Muscle layer of duodenum (tissue), 2 donors: ENCODE data around the gene FAM131B.
A peak's percentile ranks its signal among the peaks of the same experiment; 100 is the strongest.
"Not testable (repeated sequence)": the region's sequence is repeated elsewhere in the genome, so short reads cannot be mapped to it uniquely, and the experiment has no call there.

ENCODE experiments used
- H3K27ac ChIP-seq: one replicate; pipeline ENCODE4 v1.7.0; 2013; ENCODE audit warnings: mild to moderate bottlenecking, low read length
- H3K27me3 ChIP-seq: one replicate; pipeline ENCODE4 v1.7.0; 2013; ENCODE audit warnings: low read depth, mild to moderate bottlenecking, control low read depth, low read length
- H3K36me3 ChIP-seq, 2 donors: one replicate each; pipeline ENCODE4 v1.7.0; 2013; ENCODE audit warnings: low read length in 2 of 2, control low read depth in 1 of 2, mild to moderate bottlenecking in 1 of 2; ENCODE audit not compliant: insufficient read depth in 2 of 2, control insufficient read depth in 1 of 2
- H3K4me1 ChIP-seq, 2 donors: one replicate each; pipeline ENCODE4 v1.7.0; 2013; ENCODE audit warnings: low read length in 2 of 2, mild to moderate bottlenecking in 2 of 2, control low read depth in 1 of 2, moderate library complexity in 1 of 2; ENCODE audit not compliant: insufficient read depth in 2 of 2, control insufficient read depth in 1 of 2
- H3K4me3 ChIP-seq, 2 donors: one replicate each; pipeline ENCODE4 v1.7.0; 2013; ENCODE audit warnings: low read length in 2 of 2, low read depth in 1 of 2, mild to moderate bottlenecking in 1 of 2
- H3K9me3 ChIP-seq, 2 donors: one replicate each; pipeline ENCODE4 v1.7.0; 2013; ENCODE audit warnings: low read length in 2 of 2, control low read depth in 1 of 2, mild to moderate bottlenecking in 1 of 2; ENCODE audit not compliant: control insufficient read depth in 1 of 2
- donor health status: healthy.

Gene FAM131B

GRCh38 chr7:143362131-143363015 lies at the start of gene FAM131B:
Gene FAM131B, minus strand, starts transcription at chr7:143362713. Its CDS starts 110 bp downstream, at chr7:143362603.
- Histone ChIP-seq H3K4me1 (peaks cover 0 to 12% of the 10 kb centered on the region in 2 donors), H3K4me3 (peak within 1 kb of the TSS; percentile 44 to 77), H3K9me3 (no peaks in the 10 kb centered on the region), H3K27me3 (peaks cover 15% of the 10 kb centered on the region), H3K36me3 (no peaks in the 10 kb centered on the region), H3K27ac (no peak within 1 kb of the TSS)

- Histone ChIP-seq H3K36me3 (no peaks in the 10 kb centered on the region), H3K27ac (no peak overlapping the region), H3K4me3 (no peak overlapping the region), H3K9me3 (no peaks in the 10 kb centered on the region), H3K4me1 (peaks cover 6 to 15% of the 10 kb centered on the region in 2 donors), H3K27me3 (no peaks in the 10 kb centered on the region)
Observed at GRCh38 chr7:143411976-143412708, 49.6 kb upstream of the FAM131B start.

- Histone ChIP-seq H3K4me3 (no peak overlapping the region), H3K4me1 (peaks cover 6 to 19% of the 10 kb centered on the region in 2 donors), H3K27me3 (no peaks in the 10 kb centered on the region), H3K36me3 (no peaks in the 10 kb centered on the region), H3K9me3 (no peaks in the 10 kb centered on the region), H3K27ac (no peak overlapping the region)
Observed at GRCh38 chr7:143410521-143411004, 48.0 kb upstream of the FAM131B start.

- Histone ChIP-seq H3K4me3 (peak within 1 kb of the TSS; percentile 3 to 44), H3K36me3 (no peaks in the 10 kb centered on the region), H3K9me3 (no peaks in the 10 kb centered on the region), H3K27ac (peak within 1 kb of the TSS; percentile 57), H3K27me3 (no peaks in the 10 kb centered on the region), H3K4me1 (peaks cover 6 to 19% of the 10 kb centered on the region in 2 donors)
Observed at GRCh38 chr7:143408686-143409561, 46.4 kb upstream of the FAM131B start, which contains the start of gene EPHA1. Gene EPHA1, minus strand, starts transcription at chr7:143408856. Its CDS starts 51 bp downstream, at chr7:143408805.

- Histone ChIP-seq H3K36me3 (no peaks in the 10 kb centered on the region), H3K27ac (peak overlapping the region; percentile 57), H3K9me3 (no peaks in the 10 kb centered on the region), H3K4me3 (peak overlapping the region in 1 of 2 donors; percentile 44), H3K4me1 (peaks cover 6 to 19% of the 10 kb centered on the region in 2 donors), H3K27me3 (no peaks in the 10 kb centered on the region)
Observed at GRCh38 chr7:143408252-143408685, 45.8 kb upstream of the FAM131B start.

- no peaks in the 10 kb centered on the region for H3K36me3 ChIP-seq
- peak overlapping the region; percentile 3 to 44 for H3K4me3 ChIP-seq
- H3K4me1 ChIP-seq, result peaks cover 6 to 19% of the 10 kb centered on the region in 2 donors
- H3K9me3 ChIP-seq, result no peaks in the 10 kb centered on the region
- no peaks in the 10 kb centered on the region for H3K27me3 ChIP-seq
- peak overlapping the region; percentile 57 for H3K27ac ChIP-seq
Observed at GRCh38 chr7:143407287-143408251, 45.1 kb upstream of the FAM131B start.

GRCh38 chr7:143406002-143406357 lies 43.5 kb upstream of the FAM131B start:
- H3K4me1 ChIP-seq, result peaks cover 6 to 19% of the 10 kb centered on the region in 2 donors
- no peaks in the 10 kb centered on the region for H3K27me3 ChIP-seq
- H3K4me3 ChIP-seq, result no peak overlapping the region
- H3K36me3 ChIP-seq, result no peaks in the 10 kb centered on the region
- H3K27ac ChIP-seq, result no peak overlapping the region
- no peaks in the 10 kb centered on the region for H3K9me3 ChIP-seq

- Histone ChIP-seq H3K9me3 (no peaks in the 10 kb centered on the region), H3K4me1 (peaks cover 6 to 19% of the 10 kb centered on the region in 2 donors), H3K27ac (no peak overlapping the region), H3K4me3 (no peak overlapping the region), H3K27me3 (no peaks in the 10 kb centered on the region), H3K36me3 (no peaks in the 10 kb centered on the region)
Observed at GRCh38 chr7:143405173-143406001, 42.9 kb upstream of the FAM131B start.

GRCh38 chr7:143402233-143402632 lies 39.7 kb upstream of the FAM131B start:
- H3K36me3 ChIP-seq, H3K4me3 ChIP-seq, H3K27me3 ChIP-seq, H3K4me1 ChIP-seq, H3K27ac ChIP-seq, H3K9me3 ChIP-seq: not testable (repeated sequence)
